PC-3 (cell line): Measurements from ENCODE around the gene CHAD. TPM values are rescaled to one million over a fixed set of nuclear protein-coding genes. Genes with fewer than 3 reads are reported as not detected.

Source experiments
- ATAC-seq: fragments of 200-7000 bp; cut with Tn5 transposase; 2 replicates; pipeline ENCODE4 v1.9.1; 2020; ENCODE audit warnings: mild to moderate bottlenecking, moderate library complexity
- BruUV-seq: library from RNA; stranded (reverse); fragments of 400-500 nt; replicated peaks from 2 replicates; lab custom pipeline; 2021; lab: Mats Ljungman, UMichigan
- CTCF ChIA-PET: fragments of 300-600 bp; sonication (Branson Sonifier 250); formaldehyde crosslinking; loops from one replicate; lab custom pipeline; 2022; ENCODE audit warnings: antibody characterized with exemption; lab: Charles Lee
- POLR2A ChIA-PET: fragments of 300-600 bp; sonication (Branson Sonifier 250); formaldehyde crosslinking; loops from one replicate; lab custom pipeline; 2022; ENCODE audit warnings: antibody characterized with exemption; ENCODE audit not compliant: unreplicated experiment; lab: Charles Lee
- DNase-seq: peaks from one replicate; pipeline ENCODE4 v3.0.0-alpha.2; 2015
- H2AFZ ChIP-seq: fragments of 300-600 bp; sonication (generic); 2 replicates; pipeline ENCODE4 v1.6.0; 2016; ENCODE audit warnings: antibody characterized with exemption, low read length
- H3F3A ChIP-seq: fragments of 300-600 bp; sonication (generic); one replicate; pipeline ENCODE4 v1.6.0; 2017; ENCODE audit warnings: antibody characterized with exemption, low read length, control low read depth, mild to moderate bottlenecking; ENCODE audit not compliant: unreplicated experiment
- H3K27ac ChIP-seq: fragments of 300-600 bp; sonication (generic); 2 replicates; pipeline ENCODE4 v1.5.1; 2016; ENCODE audit warnings: mild to moderate bottlenecking, low read length
- H3K27me3 ChIP-seq: fragments of 300-600 bp; sonication (generic); 2 replicates; pipeline ENCODE4 v1.6.1; 2016; ENCODE audit warnings: low read length, mixed read lengths
- H3K36me3 ChIP-seq: fragments of 300-600 bp; sonication (generic); 2 replicates; pipeline ENCODE4 v1.6.1; 2016; ENCODE audit warnings: low read depth, mixed run types, low read length, mixed read lengths
- H3K4me1 ChIP-seq: fragments of 300-600 bp; sonication (generic); 2 replicates; pipeline ENCODE4 v1.5.1; 2016; ENCODE audit warnings: low read length; ENCODE audit not compliant: insufficient read depth
- H3K4me2 ChIP-seq: fragments of 300-600 bp; sonication (generic); 2 replicates; pipeline ENCODE4 v1.6.0; 2016; ENCODE audit warnings: low read length
- H3K4me3 ChIP-seq: fragments of 300-600 bp; sonication (generic); 2 replicates; pipeline ENCODE4 v1.5.1; 2016; ENCODE audit warnings: mild to moderate bottlenecking, low read length, mixed read lengths
- H3K79me2 ChIP-seq: fragments of 300-600 bp; sonication (generic); 2 replicates; pipeline ENCODE4 v1.6.1; 2017; ENCODE audit warnings: low read length, mixed read lengths
- H3K9ac ChIP-seq: fragments of 300-600 bp; sonication (generic); 2 replicates; pipeline ENCODE4 v1.6.0; 2016; ENCODE audit warnings: mild to moderate bottlenecking, low read length
- H3K9me2 ChIP-seq: fragments of 300-600 bp; sonication (generic); replicated peaks from 2 replicates; pipeline ENCODE4 v1.6.1; 2016; ENCODE audit warnings: mixed run types, low read length, mixed read lengths
- H3K9me3 ChIP-seq: fragments of 300-600 bp; sonication (generic); 2 replicates; pipeline ENCODE4 v1.6.1; 2016; ENCODE audit warnings: low read length, mixed read lengths
- H4K20me1 ChIP-seq: fragments of 300-600 bp; sonication (generic); 2 replicates; pipeline ENCODE4 v1.6.1; 2016; ENCODE audit warnings: low read length, mixed read lengths
- EZH2 ChIP-seq: fragments of 300-600 bp; sonication (generic); IDR thresholded peaks from one replicate; pipeline ENCODE4 v1.6.1; 2017; ENCODE audit warnings: antibody characterized with exemption, mild to moderate bottlenecking, low read length; ENCODE audit not compliant: unreplicated experiment
- EZH2phosphoT487 ChIP-seq: fragments of 300-600 bp; sonication (generic); IDR thresholded peaks from 2 replicates; pipeline ENCODE4 v1.6.1; 2018; ENCODE audit warnings: mild to moderate bottlenecking, antibody characterized with exemption, low read length, borderline replicate concordance
- intact Hi-C: fragments of 100-400 bp; cut with micrococcal nuclease; formaldehyde crosslinking; loops from 2 replicates; pipeline ENCODE4 v1.9.0; 2023
- total RNA-seq: library from RNA; depleted of rRNA; stranded (reverse); fragments of >200 nt; gene quantifications from 2 replicates; pipeline ENCODE4 v1.2.3, GENCODE V29; 2014
- TF ChIP-seq, protein P1 (sequence below): fragments of 300-600 bp; sonication (generic); conservative IDR thresholded peaks from 2 replicates; pipeline ENCODE4 v1.5.1; 2017; ENCODE audit warnings: antibody characterized with exemption, low read depth, mild to moderate bottlenecking, low read length

CHAD gene
- total RNA-seq, 1 experiment from 2014 or later: not detected

DNA sequence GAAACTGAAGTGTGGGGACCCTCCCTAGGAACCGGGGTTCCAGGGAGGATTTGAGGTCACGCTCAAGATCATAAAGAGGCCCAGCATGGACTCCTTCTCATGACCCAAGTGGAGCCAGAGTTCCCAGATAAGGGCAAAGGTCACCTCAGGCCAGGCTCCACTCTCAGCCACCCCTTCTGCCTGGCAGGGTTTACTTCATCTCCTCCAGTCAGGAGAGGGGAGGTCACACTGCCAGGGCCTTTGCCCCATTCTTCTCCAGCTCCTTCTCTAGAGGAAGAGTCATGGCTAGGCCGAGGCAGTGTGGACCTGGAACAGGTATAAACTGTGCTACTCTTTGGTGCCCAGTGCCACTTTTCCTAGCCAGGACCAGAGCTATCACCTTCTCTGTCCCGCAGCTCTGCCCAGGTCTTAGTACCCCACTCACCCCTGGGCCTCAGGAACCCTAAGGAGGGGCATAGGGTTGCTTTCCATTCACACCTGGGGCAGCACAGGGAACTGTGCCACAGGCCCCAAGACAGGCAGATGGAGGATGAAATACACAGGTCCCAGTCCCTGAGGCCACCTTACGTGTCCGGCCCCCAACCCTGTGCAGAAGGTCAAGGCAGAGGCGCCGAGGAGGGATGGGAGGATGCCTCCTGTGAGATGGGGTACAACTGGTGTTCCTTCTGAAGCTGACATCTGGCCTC lies 43.5 kb downstream of the CHAD start:
- no TSS peak for BruUV-seq
- Histone ChIP-seq H3K9me3 (no peaks in the 10 kb centered on the region), H3K27me3 (no peaks in the 10 kb centered on the region), H3F3A (peaks cover 9% of the 10 kb centered on the region), H3K79me2 (peaks cover 43% of the 10 kb centered on the region), H4K20me1 (no peaks in the 10 kb centered on the region), H3K9me2 (no peaks in the 10 kb centered on the region), H3K4me3 (peak overlapping the region; percentile 83), H3K4me2 (peak overlapping the region; percentile 90), H3K27ac (peak overlapping the region; percentile 67), H3K36me3 (no peaks in the 10 kb centered on the region), H2AFZ (peak overlapping the region; percentile 94), H3K9ac (peak overlapping the region; percentile 51), H3K4me1 (peaks cover 56% of the 10 kb centered on the region)
- TF ChIP-seq EZH2phosphoT487 (no peak), EZH2 (no peak)
- TF ChIP-seq, protein P1, sequence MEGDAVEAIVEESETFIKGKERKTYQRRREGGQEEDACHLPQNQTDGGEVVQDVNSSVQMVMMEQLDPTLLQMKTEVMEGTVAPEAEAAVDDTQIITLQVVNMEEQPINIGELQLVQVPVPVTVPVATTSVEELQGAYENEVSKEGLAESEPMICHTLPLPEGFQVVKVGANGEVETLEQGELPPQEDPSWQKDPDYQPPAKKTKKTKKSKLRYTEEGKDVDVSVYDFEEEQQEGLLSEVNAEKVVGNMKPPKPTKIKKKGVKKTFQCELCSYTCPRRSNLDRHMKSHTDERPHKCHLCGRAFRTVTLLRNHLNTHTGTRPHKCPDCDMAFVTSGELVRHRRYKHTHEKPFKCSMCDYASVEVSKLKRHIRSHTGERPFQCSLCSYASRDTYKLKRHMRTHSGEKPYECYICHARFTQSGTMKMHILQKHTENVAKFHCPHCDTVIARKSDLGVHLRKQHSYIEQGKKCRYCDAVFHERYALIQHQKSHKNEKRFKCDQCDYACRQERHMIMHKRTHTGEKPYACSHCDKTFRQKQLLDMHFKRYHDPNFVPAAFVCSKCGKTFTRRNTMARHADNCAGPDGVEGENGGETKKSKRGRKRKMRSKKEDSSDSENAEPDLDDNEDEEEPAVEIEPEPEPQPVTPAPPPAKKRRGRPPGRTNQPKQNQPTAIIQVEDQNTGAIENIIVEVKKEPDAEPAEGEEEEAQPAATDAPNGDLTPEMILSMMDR: no peak
- POLR2A ChIA-PET: no interaction called here
- ATAC-seq: no peak
- no peak for DNase-seq
- intact Hi-C loops: loop anchor here (5.0 kb wide), 1 partner anchor 32 kb away; no protein-coding TSS in a partner anchor
- CTCF ChIA-PET: no interaction called here

DNA sequence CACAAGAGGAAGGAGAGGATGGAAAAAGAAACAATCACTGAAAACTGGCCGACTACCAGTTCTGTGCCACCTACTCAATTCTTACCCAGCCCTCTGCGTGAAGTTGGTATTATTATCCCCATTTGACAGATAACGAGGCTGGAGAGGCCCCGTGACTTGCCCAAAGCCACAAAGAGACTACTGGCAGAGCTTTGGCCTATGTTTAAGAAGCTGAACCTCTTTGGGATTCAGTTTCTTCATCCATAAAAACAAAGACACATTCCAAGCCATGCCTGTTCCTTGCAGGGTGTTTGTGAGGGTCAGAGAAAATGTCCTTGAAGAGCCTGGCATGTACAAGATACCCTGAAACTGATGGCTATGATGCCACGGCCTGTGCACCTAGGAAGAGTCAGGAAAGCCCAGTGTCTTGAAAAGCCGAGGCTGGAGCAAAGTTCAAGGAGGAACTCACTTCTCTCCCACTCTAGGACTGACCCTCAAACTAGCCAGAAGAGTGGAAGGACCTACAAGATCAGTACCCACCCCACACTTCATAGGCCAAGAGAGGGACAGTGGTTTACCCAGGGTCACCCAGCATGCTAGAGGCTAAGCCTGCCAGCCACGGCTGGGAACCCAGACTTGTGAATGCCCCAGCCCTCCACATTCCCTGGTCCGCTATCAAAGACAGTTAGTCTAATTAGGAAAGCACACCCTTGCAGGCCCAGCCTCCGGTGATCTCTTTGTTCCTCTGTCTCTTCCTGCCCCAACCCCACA lies 44.3 kb downstream of the CHAD start:
- Histone ChIP-seq H4K20me1 (no peaks in the 10 kb centered on the region), H3K27me3 (no peaks in the 10 kb centered on the region), H3K9ac (no peak overlapping the region), H3K4me2 (peak overlapping the region; percentile 90), H3K36me3 (no peaks in the 10 kb centered on the region), H2AFZ (peak overlapping the region; percentile 27), H3K79me2 (peaks cover 36% of the 10 kb centered on the region), H3K9me2 (no peaks in the 10 kb centered on the region), H3K27ac (peak overlapping the region; percentile 67), H3K4me3 (no peak overlapping the region), H3K4me1 (peaks cover 56% of the 10 kb centered on the region), H3K9me3 (no peaks in the 10 kb centered on the region), H3F3A (peaks cover 9% of the 10 kb centered on the region)
- TF ChIP-seq, protein P1: no peak
- no peak for TF ChIP-seq EZH2phosphoT487
- TF ChIP-seq EZH2: no peak
- BruUV-seq: no TSS peak
- intact Hi-C loops: loop anchor here (5.0 kb wide), 1 partner anchor 33 kb away; no protein-coding TSS in a partner anchor
- no peak for ATAC-seq
- ChIA-PET CTCF (interaction anchor here (0.7 kb wide), 1 partner anchor 247 kb away, joined by 4 read pairs; no protein-coding TSS in a partner anchor), POLR2A (interaction anchor here (0.6 kb wide), 1 partner anchor 25 kb away, joined by 7 read pairs; no protein-coding TSS in a partner anchor)
- no peak for DNase-seq
